ENCODE results near the gene MAGI1.
"Not testable (repeated sequence)": the region's sequence is repeated elsewhere in the genome, so short reads cannot be mapped to it uniquely, and the experiment has no call there.

Gene MAGI1

GRCh38 chr3:66038726-66039589, at the start of gene MAGI1:
MAGI1 (minus strand) TSS chr3:66038918; CDS start chr3:66038308, 610 bp downstream.
- DNase-seq: no peak

GRCh38 chr3:66083784-66084213, 45.1 kb upstream of the MAGI1 start:
- no peak for DNase-seq

GRCh38 chr3:66083096-66083678, 44.5 kb upstream of the MAGI1 start:
- no peak for DNase-seq

GRCh38 chr3:66082679-66083078, 44.0 kb upstream of the MAGI1 start:
- no peak for DNase-seq

- no peak for DNase-seq
Observed at GRCh38 chr3:66080167-66080566, 41.4 kb upstream of the MAGI1 start.

GRCh38 chr3:66077973-66078372, 39.3 kb upstream of the MAGI1 start:
- DNase-seq: no peak

- no peak for DNase-seq
Observed at GRCh38 chr3:66076861-66077470, 38.2 kb upstream of the MAGI1 start.

- DNase-seq: no peak
Observed at GRCh38 chr3:66075281-66075680, 36.6 kb upstream of the MAGI1 start.

- DNase-seq: no peak
Observed at GRCh38 chr3:66073464-66074141, 34.9 kb upstream of the MAGI1 start.

GRCh38 chr3:66068255-66068654, 29.5 kb upstream of the MAGI1 start:
- no peak for DNase-seq

- no peak for DNase-seq
Observed at GRCh38 chr3:66066963-66067617, 28.4 kb upstream of the MAGI1 start.

GRCh38 chr3:66055289-66055688, 16.6 kb upstream of the MAGI1 start:
- DNase-seq: no peak

GRCh38 chr3:66053550-66054094, 14.9 kb upstream of the MAGI1 start:
- no peak for DNase-seq

GRCh38 chr3:66052721-66053549, 14.2 kb upstream of the MAGI1 start:
- no peak for DNase-seq

- DNase-seq: no peak
Observed at GRCh38 chr3:66050821-66051220, 12.1 kb upstream of the MAGI1 start.

- DNase-seq: no peak
Observed at GRCh38 chr3:66048051-66048395, 9.3 kb upstream of the MAGI1 start.

GRCh38 chr3:66047311-66048050, 8.8 kb upstream of the MAGI1 start:
- DNase-seq: no peak

- DNase-seq: not testable (repeated sequence)
Observed at GRCh38 chr3:66046321-66046720, 7.6 kb upstream of the MAGI1 start.

- DNase-seq: no peak
Observed at GRCh38 chr3:66041828-66042227, 3.1 kb upstream of the MAGI1 start.

- DNase-seq: no peak
Observed at GRCh38 chr3:66041116-66041515, 2.4 kb upstream of the MAGI1 start.

- no peak for DNase-seq
Observed at GRCh38 chr3:66039590-66039887, 821 bp upstream of the MAGI1 start.

Data from activated T-cell treated with anti-CD3 and anti-CD28 coated beads, Interleukin-2, amount 50 U/mL, for 1 hour (primary cell).